Subcutaneous adipose tissue (tissue), 4 donors: ENCODE measurements around the gene SATB2. TPM values are rescaled to one million over a fixed set of nuclear protein-coding genes. Genes with fewer than 3 reads are reported as not detected.

Source experiments
- total RNA-seq, 4 donors: library from RNA; depleted of rRNA; stranded (reverse); fragments of >200 nt; gene quantifications; one replicate each; pipeline ENCODE4 v1.1.0, GENCODE V29; 2016
- TF ChIP-seq, protein P1 (sequence below): fragments of 450-650 bp; IDR thresholded peaks from one replicate; pipeline ENCODE4 v1.5.1; 2016; ENCODE audit warnings: low read depth, mild to moderate bottlenecking, control low read depth, antibody characterized with exemption, moderate library complexity

SATB2 gene
- total RNA-seq, 4 donors from 2014 or later, result 4.6 to 9.3 (median 6.0) TPM

DNA sequence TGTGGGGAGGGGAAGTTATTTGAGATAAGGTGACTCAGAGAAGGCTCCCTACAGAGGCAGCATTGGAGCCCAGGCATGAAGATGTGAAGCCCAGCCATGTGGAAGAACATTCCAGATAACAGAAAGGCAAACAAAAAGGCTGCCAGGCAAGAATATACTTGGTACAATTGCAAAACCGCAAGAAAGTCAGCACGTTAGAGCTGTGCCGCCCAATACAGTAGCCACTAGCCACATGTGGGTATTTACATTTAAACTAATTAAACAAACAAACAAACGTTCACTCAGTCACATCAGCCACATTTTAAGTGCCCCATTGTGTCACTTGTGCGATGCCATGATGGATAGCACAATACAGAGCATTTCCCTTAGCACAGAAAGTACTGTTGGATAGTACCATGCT is 179.6 kb downstream of the SATB2 start:
- TF ChIP-seq, protein P1, sequence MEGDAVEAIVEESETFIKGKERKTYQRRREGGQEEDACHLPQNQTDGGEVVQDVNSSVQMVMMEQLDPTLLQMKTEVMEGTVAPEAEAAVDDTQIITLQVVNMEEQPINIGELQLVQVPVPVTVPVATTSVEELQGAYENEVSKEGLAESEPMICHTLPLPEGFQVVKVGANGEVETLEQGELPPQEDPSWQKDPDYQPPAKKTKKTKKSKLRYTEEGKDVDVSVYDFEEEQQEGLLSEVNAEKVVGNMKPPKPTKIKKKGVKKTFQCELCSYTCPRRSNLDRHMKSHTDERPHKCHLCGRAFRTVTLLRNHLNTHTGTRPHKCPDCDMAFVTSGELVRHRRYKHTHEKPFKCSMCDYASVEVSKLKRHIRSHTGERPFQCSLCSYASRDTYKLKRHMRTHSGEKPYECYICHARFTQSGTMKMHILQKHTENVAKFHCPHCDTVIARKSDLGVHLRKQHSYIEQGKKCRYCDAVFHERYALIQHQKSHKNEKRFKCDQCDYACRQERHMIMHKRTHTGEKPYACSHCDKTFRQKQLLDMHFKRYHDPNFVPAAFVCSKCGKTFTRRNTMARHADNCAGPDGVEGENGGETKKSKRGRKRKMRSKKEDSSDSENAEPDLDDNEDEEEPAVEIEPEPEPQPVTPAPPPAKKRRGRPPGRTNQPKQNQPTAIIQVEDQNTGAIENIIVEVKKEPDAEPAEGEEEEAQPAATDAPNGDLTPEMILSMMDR, result no peak

DNA sequence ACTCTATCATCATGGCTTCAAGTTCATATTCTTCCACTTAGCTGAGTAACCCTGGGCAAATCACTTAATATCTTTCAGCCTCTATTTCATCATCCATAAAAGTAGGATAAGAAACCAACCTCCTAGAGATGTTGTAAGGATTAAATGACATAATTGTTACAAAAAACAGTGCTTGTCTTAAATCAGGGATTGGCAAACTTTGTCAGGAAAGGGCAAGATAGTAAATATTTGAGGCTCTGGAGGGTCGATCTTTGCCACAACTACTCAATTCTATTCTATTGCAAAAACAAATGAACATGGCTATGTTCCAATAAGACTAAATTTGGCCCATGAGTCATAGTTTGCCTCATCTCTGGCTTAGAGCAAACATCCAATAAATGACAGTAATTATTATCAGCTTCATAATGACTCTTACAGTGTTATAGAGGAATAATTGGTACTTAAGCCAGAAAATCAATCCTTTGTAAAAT is 184.7 kb downstream of the SATB2 start:
- TF ChIP-seq, protein P1, result no peak

DNA sequence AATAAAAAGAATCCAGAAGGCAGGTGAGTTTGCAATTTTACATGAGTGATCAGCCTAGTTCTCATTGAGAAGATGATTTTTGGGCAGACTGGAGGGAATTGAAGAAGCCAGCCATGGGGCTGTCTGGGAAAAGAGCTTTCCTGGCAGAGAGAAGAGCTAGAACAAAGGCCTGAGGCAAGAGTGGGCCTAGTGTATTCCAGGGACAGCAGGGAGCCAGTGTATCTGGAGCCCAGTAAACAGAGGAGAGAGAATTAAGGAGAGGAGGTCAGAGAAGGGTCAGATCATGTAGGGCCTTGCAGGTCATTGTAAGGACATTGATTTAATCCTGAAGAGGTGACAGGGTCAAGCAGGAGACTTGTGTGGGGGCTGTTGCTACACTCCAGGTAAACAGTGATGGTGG is 195.8 kb downstream of the SATB2 start:
- TF ChIP-seq, protein P1, result no peak

DNA sequence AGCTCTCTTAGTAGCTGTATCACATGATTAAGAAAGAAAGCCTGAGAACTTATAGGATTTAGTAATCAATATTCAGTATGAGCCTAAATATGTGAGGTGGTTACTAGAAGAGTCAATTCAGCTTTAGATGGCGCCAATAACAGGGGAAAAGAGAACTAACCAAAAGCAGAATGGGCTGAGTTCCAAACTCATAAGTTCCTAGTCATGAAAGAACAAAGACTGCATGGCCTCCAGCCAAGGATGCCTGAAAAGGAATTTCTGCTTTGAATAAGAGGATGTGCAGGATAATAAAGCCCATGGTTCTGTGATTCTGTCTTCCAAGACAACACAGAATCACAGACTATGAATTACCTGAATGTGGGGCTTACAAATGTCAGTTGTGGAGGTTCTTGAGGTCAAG is 196.5 kb downstream of the SATB2 start:
- TF ChIP-seq, protein P1, result no peak

DNA sequence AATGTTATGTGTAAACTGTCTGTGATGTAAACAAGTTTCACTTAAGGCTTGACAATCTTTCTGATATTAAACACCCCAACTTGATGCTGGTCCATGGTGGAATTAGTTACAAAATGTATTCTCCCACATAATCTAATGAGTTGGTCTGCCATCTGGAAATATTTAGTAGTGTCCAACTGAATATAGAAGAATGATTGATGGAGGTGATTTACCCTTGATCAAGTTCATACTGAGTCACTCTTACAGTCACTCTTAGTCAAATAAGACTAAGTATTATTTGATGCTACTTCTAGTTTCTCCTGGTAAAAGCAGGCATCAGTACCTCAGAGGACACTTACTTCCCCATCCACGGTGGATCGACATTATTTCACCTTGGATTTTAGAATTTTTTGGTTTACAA is 198.1 kb downstream of the SATB2 start:
- TF ChIP-seq, protein P1, result no peak

DNA sequence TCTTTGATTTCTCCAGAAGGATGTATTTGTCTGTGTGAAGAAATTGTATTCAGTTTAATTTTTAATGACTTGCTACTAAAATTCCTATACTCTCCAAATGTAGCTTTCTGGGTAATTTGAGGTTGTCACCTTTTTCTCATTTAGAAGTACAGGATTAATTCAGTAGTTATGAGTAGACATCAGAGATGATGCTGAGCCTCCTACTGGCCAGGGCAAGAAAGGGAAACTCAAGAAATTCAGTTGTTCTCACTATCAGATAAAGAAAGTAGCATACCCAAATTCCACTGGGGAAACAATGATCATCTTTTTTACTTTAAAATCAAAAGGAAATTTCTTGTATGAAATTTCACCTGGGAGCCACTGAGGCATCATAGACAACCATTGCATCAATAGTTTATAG is 199.4 kb downstream of the SATB2 start:
- TF ChIP-seq, protein P1, result no peak

DNA sequence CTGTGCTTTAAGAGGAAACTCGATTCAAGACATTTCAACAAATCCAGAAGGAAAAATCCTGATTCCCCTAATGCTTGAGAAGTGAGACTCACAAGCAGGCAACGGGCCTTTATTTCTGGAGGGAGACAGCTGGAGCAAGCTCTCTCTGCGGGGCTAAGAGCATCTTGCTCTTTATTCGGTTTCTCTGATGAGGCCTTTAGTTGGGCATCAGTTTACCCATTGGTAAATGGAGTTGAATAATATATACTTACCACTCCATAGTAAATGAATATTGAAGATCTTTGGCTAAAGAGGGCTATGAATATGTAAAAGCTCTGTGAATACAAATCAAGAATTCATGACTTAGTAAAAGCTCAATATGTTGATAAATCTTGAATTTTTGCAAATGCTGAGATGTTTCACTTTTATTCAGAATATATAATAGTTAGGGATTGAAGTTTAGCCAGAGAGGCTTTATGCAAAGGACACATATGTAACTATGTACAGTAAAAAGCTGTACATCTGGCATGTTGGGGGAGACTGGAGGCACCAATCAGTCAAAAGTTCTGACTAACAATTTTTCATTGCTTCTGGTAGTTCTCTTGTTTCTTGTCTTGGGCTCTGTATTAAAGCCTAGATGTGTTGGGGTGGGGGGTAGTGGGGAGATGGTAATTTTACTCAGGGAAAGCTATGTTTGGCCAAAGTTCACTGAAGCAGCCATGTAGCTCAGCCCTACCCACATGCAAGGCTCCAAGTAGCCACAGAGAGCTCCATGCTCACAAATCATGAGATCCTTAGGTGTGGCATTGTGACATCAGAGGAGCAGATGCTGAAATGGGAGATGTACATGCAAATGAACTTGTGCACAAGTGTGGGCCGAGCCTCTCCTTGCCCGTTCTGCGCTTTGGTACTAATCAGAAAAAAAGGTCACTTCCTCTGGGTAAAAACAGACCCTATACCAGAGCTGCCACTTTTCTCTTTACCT is 200.2 kb downstream of the SATB2 start:
- TF ChIP-seq, protein P1, result no peak
